GM21529 (cell line): ENCODE results near the gene AKAP13.

Experiments
- ATAC-seq: cut with Tn5 transposase; IDR thresholded peaks from one replicate; pipeline ENCODE4 v1.9.1; 2021; ENCODE audit not compliant: unreplicated experiment

The AKAP13 gene

GRCh38 chr15:85381850-85382751, 1.7 kb downstream of the AKAP13 start:
- no peak for ATAC-seq

- ATAC-seq = no peak
Measured at GRCh38 chr15:85382942-85383341, 2.5 kb downstream of the AKAP13 start.

GRCh38 chr15:85383470-85384148, 3.2 kb downstream of the AKAP13 start:
- ATAC-seq = no peak

- no peak for ATAC-seq
Measured at GRCh38 chr15:85386261-85386660, 5.9 kb downstream of the AKAP13 start.

- no peak for ATAC-seq
Measured at GRCh38 chr15:85388566-85389305, 8.3 kb downstream of the AKAP13 start.

- no peak for ATAC-seq
Measured at GRCh38 chr15:85389306-85389650, 8.9 kb downstream of the AKAP13 start.

- ATAC-seq = no peak
Measured at GRCh38 chr15:85389772-85390171, 9.4 kb downstream of the AKAP13 start.

- ATAC-seq = no peak
Measured at GRCh38 chr15:85393210-85393609, 12.8 kb downstream of the AKAP13 start.

GRCh38 chr15:85394554-85395333, 14.3 kb downstream of the AKAP13 start:
- ATAC-seq = no peak

GRCh38 chr15:85396554-85396953, 16.2 kb downstream of the AKAP13 start:
- ATAC-seq = no peak

- no peak for ATAC-seq
Measured at GRCh38 chr15:85397151-85397550, 16.7 kb downstream of the AKAP13 start.

- no peak for ATAC-seq
Measured at GRCh38 chr15:85397926-85398325, 17.5 kb downstream of the AKAP13 start.

GRCh38 chr15:85398822-85399221, 18.4 kb downstream of the AKAP13 start:
- ATAC-seq = no peak

GRCh38 chr15:85399627-85400026, 19.2 kb downstream of the AKAP13 start:
- no peak for ATAC-seq

GRCh38 chr15:85400606-85401005, 20.2 kb downstream of the AKAP13 start:
- ATAC-seq = no peak

- ATAC-seq = peak; percentile 66
Measured at GRCh38 chr15:85401108-85401774, 20.8 kb downstream of the AKAP13 start.

- no peak for ATAC-seq
Measured at GRCh38 chr15:85402195-85402881, 21.9 kb downstream of the AKAP13 start.

GRCh38 chr15:85403745-85404144, 23.3 kb downstream of the AKAP13 start:
- no peak for ATAC-seq

- ATAC-seq = no peak
Measured at GRCh38 chr15:85404176-85404917, 23.9 kb downstream of the AKAP13 start.
